DND-41 (cell line): ENCODE results near the gene FBXW8.

ENCODE experiments used
- ATAC-seq: fragments of 200-7000 bp; cut with Tn5 transposase; 3 replicates; pipeline ENCODE4 v1.9.1; 2021; ENCODE audit warnings: low read depth; ENCODE audit not compliant: insufficient read depth
- DNase-seq: peaks from one replicate; pipeline ENCODE4 v3.0.0-alpha.2; 2020
- H2AFZ ChIP-seq: 2 replicates; pipeline ENCODE4 v1.6.0; 2012; ENCODE audit warnings: low read depth, low read length
- H3K27ac ChIP-seq: 2 replicates; pipeline ENCODE4 v1.5.1; 2012; ENCODE audit warnings: low read length, inconsistent platforms
- H3K27me3 ChIP-seq: fragments of 200-600 bp; sonication (generic); 2 replicates; pipeline ENCODE4 v1.6.0; 2012; ENCODE audit warnings: low read length, mild to moderate bottlenecking, inconsistent platforms; ENCODE audit not compliant: insufficient read depth, poor library complexity
- H3K36me3 ChIP-seq: 2 replicates; pipeline ENCODE4 v1.5.1; 2012; ENCODE audit warnings: low read length, inconsistent platforms; ENCODE audit not compliant: insufficient read depth
- H3K4me1 ChIP-seq: 2 replicates; pipeline ENCODE4 v1.5.1; 2012; ENCODE audit warnings: mild to moderate bottlenecking, low read length; ENCODE audit not compliant: insufficient read depth
- H3K4me2 ChIP-seq: 2 replicates; pipeline ENCODE4 v1.6.0; 2012; ENCODE audit warnings: mild to moderate bottlenecking, moderate library complexity, low read length, inconsistent platforms; ENCODE audit not compliant: insufficient read depth
- H3K4me3 ChIP-seq, 2 experiments: fragments of 200-600 bp in 1 of 2; shearing (Covaris generic) in 1 of 2; 2 replicates each; pipeline ENCODE4 v1.5.1; 2012 to 2016; ENCODE audit warnings: inconsistent platforms in 2 of 2, low read length in 2 of 2, mild to moderate bottlenecking in 2 of 2, low read depth in 1 of 2, moderate library complexity in 1 of 2
- H3K79me2 ChIP-seq: 2 replicates; pipeline ENCODE4 v1.6.0; 2012; ENCODE audit warnings: low read length, inconsistent platforms; ENCODE audit not compliant: insufficient read depth
- H3K9ac ChIP-seq: 2 replicates; pipeline ENCODE4 v1.6.0; 2012; ENCODE audit warnings: low read depth, mild to moderate bottlenecking, inconsistent platforms, low read length, moderate library complexity
- H3K9me3 ChIP-seq: 2 replicates; pipeline ENCODE4 v1.5.1; 2012; ENCODE audit warnings: low read length, moderate library complexity, mild to moderate bottlenecking, inconsistent platforms; ENCODE audit not compliant: insufficient read depth, severe bottlenecking
- H4K20me1 ChIP-seq: 2 replicates; pipeline ENCODE4 v1.6.0; 2012; ENCODE audit warnings: low read length; ENCODE audit not compliant: insufficient read depth
- EZH2 ChIP-seq: IDR thresholded peaks from 3 replicates; pipeline ENCODE4 v1.6.1; 2012; ENCODE audit warnings: borderline replicate concordance, low read depth, mild to moderate bottlenecking, moderate library complexity, low read length, inconsistent platforms; ENCODE audit not compliant: severe bottlenecking
- TF ChIP-seq, protein P1 (sequence below): IDR thresholded peaks from 2 replicates; pipeline ENCODE4 v1.5.1; 2012; ENCODE audit warnings: borderline replicate concordance, low read length, moderate library complexity, mild to moderate bottlenecking; ENCODE audit not compliant: poor library complexity, severe bottlenecking; ENCODE audit errors: extremely low read depth

Gene FBXW8

DNA sequence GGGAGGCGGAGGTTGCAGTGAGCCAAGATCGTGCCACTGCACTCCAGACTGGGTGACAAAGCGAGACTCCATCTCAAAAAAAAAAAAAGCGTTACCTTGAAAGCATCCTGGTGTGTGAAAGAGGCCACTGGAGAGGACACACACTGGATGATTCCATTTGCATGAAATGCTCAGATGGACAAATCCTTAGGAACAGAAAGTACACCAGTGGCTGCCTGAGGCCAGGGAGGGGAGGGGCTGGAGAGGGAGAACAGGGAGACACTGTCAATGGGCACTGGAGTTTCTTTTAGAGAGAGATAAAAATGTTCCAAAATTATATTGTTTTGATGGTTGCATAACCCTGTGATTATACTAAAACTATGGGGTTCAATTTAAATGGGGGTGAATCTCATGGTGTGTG, 168.7 kb downstream of the FBXW8 start:
- no peak for TF ChIP-seq EZH2
- TF ChIP-seq, protein P1, sequence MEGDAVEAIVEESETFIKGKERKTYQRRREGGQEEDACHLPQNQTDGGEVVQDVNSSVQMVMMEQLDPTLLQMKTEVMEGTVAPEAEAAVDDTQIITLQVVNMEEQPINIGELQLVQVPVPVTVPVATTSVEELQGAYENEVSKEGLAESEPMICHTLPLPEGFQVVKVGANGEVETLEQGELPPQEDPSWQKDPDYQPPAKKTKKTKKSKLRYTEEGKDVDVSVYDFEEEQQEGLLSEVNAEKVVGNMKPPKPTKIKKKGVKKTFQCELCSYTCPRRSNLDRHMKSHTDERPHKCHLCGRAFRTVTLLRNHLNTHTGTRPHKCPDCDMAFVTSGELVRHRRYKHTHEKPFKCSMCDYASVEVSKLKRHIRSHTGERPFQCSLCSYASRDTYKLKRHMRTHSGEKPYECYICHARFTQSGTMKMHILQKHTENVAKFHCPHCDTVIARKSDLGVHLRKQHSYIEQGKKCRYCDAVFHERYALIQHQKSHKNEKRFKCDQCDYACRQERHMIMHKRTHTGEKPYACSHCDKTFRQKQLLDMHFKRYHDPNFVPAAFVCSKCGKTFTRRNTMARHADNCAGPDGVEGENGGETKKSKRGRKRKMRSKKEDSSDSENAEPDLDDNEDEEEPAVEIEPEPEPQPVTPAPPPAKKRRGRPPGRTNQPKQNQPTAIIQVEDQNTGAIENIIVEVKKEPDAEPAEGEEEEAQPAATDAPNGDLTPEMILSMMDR: no peak
- no peak overlapping the region for H3K4me3 ChIP-seq
- H3K79me2 ChIP-seq: peaks cover 52% of the 10 kb centered on the region
- no peaks in the 10 kb centered on the region for H3K9me3 ChIP-seq
- no peak for ATAC-seq
- peaks cover 6% of the 10 kb centered on the region for H3K36me3 ChIP-seq
- DNase-seq: no peak
- no peak overlapping the region for H2AFZ ChIP-seq
- H3K27me3 ChIP-seq: no peaks in the 10 kb centered on the region
- H3K4me1 ChIP-seq: peaks cover 34% of the 10 kb centered on the region
- H4K20me1 ChIP-seq: no peaks in the 10 kb centered on the region
- no peak overlapping the region for H3K9ac ChIP-seq
- no peak overlapping the region for H3K27ac ChIP-seq
- no peak overlapping the region for H3K4me2 ChIP-seq

DNA sequence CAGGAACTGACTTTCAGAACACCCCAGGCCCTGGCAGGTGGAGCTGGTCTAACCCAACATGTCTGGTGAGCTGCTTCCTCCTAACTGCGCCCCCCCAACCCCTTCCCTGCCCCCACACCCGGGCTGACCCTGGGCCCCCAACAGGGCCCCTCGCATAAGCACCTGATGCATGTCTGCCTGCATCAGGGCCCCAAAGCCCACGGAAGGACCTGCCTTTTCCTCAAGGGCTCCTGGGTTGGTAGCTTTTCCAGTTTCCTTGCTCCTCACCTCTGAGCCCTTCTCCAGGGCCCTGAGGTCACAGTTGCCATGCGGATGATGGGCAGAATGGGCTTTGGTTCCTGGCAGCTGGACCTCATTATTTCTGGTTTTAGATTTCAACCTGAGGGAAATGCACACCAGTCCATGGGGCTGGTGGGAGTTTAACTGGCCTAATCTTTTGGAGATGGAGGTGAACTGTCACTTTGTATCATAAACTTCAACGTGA, 170.0 kb downstream of the FBXW8 start:
- no peak overlapping the region for H3K4me2 ChIP-seq
- H3K27ac ChIP-seq: 0 out of 2 replicates have a peak overlapping the region, but pooled peaks have one; percentile 18

More for the DNA sequence above, 170.0 kb downstream of the FBXW8 start:
- peaks cover 34% of the 10 kb centered on the region for H3K4me1 ChIP-seq
- H3K36me3 ChIP-seq: no peaks in the 10 kb centered on the region
- peaks cover 11% of the 10 kb centered on the region for H4K20me1 ChIP-seq
- no peaks in the 10 kb centered on the region for H3K9me3 ChIP-seq
- H2AFZ ChIP-seq: no peak overlapping the region
- TF ChIP-seq, protein P1: no peak
- no peak for TF ChIP-seq EZH2
- no peak for ATAC-seq
- H3K9ac ChIP-seq: no peak overlapping the region
- no peak for DNase-seq
- H3K79me2 ChIP-seq: peaks cover 57% of the 10 kb centered on the region
- no peak overlapping the region for H3K4me3 ChIP-seq
- no peaks in the 10 kb centered on the region for H3K27me3 ChIP-seq
